SU-DHL-6 (cell line): ENCODE results near the gene CPAMD8.

ENCODE experiments used
- H2AFZ ChIP-seq: fragments of 200-600 bp; sonication (generic); 2 replicates; pipeline ENCODE4 v1.6.1; 2014; ENCODE audit warnings: low read depth, mild to moderate bottlenecking, moderate library complexity, mixed read lengths, antibody characterized with exemption, low read length; ENCODE audit not compliant: severe bottlenecking
- H3F3A ChIP-seq: fragments of 200-600 bp; shearing (Covaris generic); 2 replicates; pipeline ENCODE4 v1.6.0; 2016; ENCODE audit warnings: antibody characterized with exemption, mild to moderate bottlenecking; ENCODE audit not compliant: insufficient read depth
- H3K27ac ChIP-seq: fragments of 200-600 bp; sonication (generic); 2 replicates; pipeline ENCODE4 v1.5.1; 2016; ENCODE audit warnings: low read depth, mild to moderate bottlenecking, low read length, moderate library complexity, mixed read lengths
- H3K27me3 ChIP-seq: fragments of 200-600 bp; sonication (generic), shearing (Covaris generic); 2 replicates; pipeline ENCODE4 v1.6.0; 2014; ENCODE audit warnings: mild to moderate bottlenecking, low read length
- H3K36me3 ChIP-seq: fragments of 200-600 bp; sonication (generic); 2 replicates; pipeline ENCODE4 v1.6.1; 2014; ENCODE audit warnings: mild to moderate bottlenecking, low read length, mixed read lengths
- H3K4me2 ChIP-seq: fragments of 300-600, 200-600 bp; shearing (Covaris generic), sonication (generic); 2 replicates; pipeline ENCODE4 v1.6.0; 2014; ENCODE audit warnings: low read length, low read depth, mild to moderate bottlenecking; ENCODE audit not compliant: poor library complexity, severe bottlenecking
- H3K4me3 ChIP-seq: fragments of 200-600 bp; sonication (generic); 2 replicates; pipeline ENCODE4 v1.5.1; 2014; ENCODE audit warnings: antibody characterized with exemption, low read length, mild to moderate bottlenecking, mixed read lengths; ENCODE audit not compliant: insufficient read depth, poor library complexity, severe bottlenecking
- H3K79me2 ChIP-seq: fragments of 200-600 bp; sonication (generic); 2 replicates; pipeline ENCODE4 v1.6.1; 2014; ENCODE audit warnings: mild to moderate bottlenecking, low read length, moderate library complexity; ENCODE audit not compliant: insufficient read depth
- H3K9ac ChIP-seq: fragments of 200-600 bp; sonication (generic); 2 replicates; pipeline ENCODE4 v1.7.0; 2014; ENCODE audit warnings: mild to moderate bottlenecking, low read length
- H3K9me2 ChIP-seq: fragments of 200-600 bp; sonication (generic); replicated peaks from 2 replicates; pipeline ENCODE4 v1.6.1; 2014; ENCODE audit warnings: low read length; ENCODE audit not compliant: insufficient read depth
- H3K9me3 ChIP-seq: fragments of 200-600 bp; sonication (generic); 2 replicates; pipeline ENCODE4 v1.6.1; 2014; ENCODE audit warnings: low read length, mixed read lengths; ENCODE audit not compliant: insufficient read depth
- H4K20me1 ChIP-seq: fragments of 200-600 bp; sonication (generic); 2 replicates; pipeline ENCODE4 v1.6.1; 2014; ENCODE audit warnings: low read depth, mild to moderate bottlenecking, antibody characterized with exemption, low read length, moderate library complexity, mixed read lengths
- EZH2phosphoT487 ChIP-seq: fragments of 200-600 bp; sonication (generic), shearing (Covaris generic); conservative IDR thresholded peaks from 2 replicates; pipeline ENCODE4 v1.6.1; 2018; ENCODE audit warnings: mild to moderate bottlenecking, antibody characterized with exemption, low read length, moderate library complexity, mixed read lengths
- TF ChIP-seq, protein P1 (sequence below): fragments of 200-600 bp; sonication (generic); IDR thresholded peaks from one replicate; pipeline ENCODE4 v1.5.1; 2017; ENCODE audit warnings: antibody characterized with exemption, mild to moderate bottlenecking, low read length, moderate library complexity; ENCODE audit not compliant: insufficient read depth, poor library complexity, severe bottlenecking

Gene CPAMD8

DNA sequence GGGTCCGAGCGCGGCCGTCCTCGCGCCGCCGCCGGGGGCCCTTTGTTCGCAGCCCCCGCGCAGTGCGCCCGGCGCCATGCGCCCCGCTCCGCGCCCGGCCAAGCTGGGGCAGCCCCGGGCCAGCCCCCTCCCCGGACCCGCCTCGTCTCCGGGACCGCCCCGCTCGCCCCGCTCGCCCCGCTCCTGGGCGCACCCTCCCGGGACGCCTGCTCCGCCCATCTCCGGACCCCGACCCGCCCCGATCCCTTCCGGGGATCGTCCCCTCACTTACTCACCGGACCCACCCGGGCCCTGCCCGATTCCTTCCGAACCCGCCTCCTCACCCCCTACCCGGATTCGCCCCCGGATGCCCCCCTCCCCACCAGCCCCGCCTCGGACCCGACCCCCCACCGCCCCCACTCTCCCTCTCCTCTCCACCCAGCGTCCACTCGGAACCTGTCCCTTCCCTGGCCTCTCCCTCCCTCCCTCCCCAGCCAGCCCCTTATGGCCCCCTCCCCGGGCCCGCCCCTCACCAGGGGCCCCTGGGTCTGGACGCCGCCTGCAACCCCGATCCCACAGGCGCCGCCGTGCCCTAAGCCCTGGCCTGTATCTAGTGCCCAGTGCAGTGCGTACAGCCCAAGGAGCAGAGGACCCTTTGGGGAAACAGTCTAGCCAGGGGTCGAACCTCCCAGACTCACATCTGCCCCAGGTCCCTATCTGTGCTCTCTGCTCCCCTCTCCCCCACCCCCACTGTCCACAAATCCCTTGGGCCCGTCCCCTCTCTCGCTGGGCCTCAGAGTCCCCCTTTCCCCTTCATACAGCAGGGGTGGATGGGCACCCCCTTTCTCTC is at the start of gene CPAMD8:
Gene CPAMD8 (minus strand): TSS at position 105 of the 829 bp plus-strand sequence. CDS start 168 bp downstream, outside the sequence.
- TF ChIP-seq EZH2phosphoT487, result no peak
- TF ChIP-seq, protein P1, sequence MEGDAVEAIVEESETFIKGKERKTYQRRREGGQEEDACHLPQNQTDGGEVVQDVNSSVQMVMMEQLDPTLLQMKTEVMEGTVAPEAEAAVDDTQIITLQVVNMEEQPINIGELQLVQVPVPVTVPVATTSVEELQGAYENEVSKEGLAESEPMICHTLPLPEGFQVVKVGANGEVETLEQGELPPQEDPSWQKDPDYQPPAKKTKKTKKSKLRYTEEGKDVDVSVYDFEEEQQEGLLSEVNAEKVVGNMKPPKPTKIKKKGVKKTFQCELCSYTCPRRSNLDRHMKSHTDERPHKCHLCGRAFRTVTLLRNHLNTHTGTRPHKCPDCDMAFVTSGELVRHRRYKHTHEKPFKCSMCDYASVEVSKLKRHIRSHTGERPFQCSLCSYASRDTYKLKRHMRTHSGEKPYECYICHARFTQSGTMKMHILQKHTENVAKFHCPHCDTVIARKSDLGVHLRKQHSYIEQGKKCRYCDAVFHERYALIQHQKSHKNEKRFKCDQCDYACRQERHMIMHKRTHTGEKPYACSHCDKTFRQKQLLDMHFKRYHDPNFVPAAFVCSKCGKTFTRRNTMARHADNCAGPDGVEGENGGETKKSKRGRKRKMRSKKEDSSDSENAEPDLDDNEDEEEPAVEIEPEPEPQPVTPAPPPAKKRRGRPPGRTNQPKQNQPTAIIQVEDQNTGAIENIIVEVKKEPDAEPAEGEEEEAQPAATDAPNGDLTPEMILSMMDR, result no peak
- no peaks in the 10 kb centered on the region for H3K9me2 ChIP-seq
- no peak within 1 kb of the TSS for H3K4me3 ChIP-seq
- no peaks in the 10 kb centered on the region for H3K27me3 ChIP-seq
- H3K9me3 ChIP-seq, result no peaks in the 10 kb centered on the region
- H4K20me1 ChIP-seq, result no peaks in the 10 kb centered on the region
- H3K79me2 ChIP-seq, result no peaks in the 10 kb centered on the region
- no peak within 1 kb of the TSS for H3K9ac ChIP-seq
- H3F3A ChIP-seq, result no peaks in the 10 kb centered on the region
- H2AFZ ChIP-seq, result no peak within 1 kb of the TSS
- no peak within 1 kb of the TSS for H3K27ac ChIP-seq
- H3K4me2 ChIP-seq, result no peak within 1 kb of the TSS
- no peaks in the 10 kb centered on the region for H3K36me3 ChIP-seq

DNA sequence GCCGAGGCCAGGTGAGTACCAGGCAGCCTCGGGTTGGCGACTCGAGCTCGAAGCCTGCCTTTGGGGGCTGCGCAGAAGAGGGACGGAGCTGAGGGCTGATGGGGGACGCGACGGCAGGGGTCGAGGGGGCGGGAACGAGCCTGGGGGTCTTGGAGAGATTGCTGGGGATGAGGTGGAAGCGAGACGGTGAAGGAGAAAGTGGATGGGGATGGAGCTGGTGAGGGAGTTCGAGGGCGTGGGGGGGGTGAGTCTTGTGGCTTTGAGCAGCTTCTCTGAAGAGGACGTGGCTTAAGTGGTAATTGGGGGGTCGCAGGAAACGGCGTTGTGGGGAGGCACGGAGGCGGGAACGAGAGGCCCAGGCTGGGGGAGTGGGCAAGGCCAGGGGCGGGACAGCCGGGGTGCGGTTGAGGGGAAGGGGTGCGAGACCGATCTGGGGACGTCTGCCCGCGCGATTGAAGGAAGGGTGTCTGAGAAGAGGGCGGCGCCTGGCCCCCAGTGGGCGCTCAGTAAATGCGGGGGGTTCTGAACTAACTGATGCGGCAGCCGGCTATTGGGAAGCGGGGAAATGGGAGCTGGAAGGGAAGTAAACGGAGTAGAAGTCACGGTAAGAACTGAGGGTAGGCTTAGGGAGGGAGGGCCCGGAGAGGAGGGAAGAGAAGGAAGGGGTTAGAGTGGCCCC is 49.4 kb upstream of the CPAMD8 start:
- Histone ChIP-seq H3F3A (peaks cover 6% of the 10 kb centered on the region; the same call in 1 of the 2 replicates), H2AFZ (no peak overlapping the region), H3K9me2 (no peaks in the 10 kb centered on the region), H3K36me3 (no peaks in the 10 kb centered on the region; the same call in 1 of the 2 replicates), H3K27me3 (no peaks in the 10 kb centered on the region), H3K27ac (peak overlapping the region; percentile 75), H3K9ac (peak overlapping the region; percentile 97), H3K4me3 (peak overlapping the region; percentile 94), H3K4me2 (peak overlapping the region; percentile 77), H4K20me1 (peaks cover 5% of the 10 kb centered on the region; the same call in 1 of the 2 replicates), H3K9me3 (no peaks in the 10 kb centered on the region), H3K79me2 (peaks cover 93% of the 10 kb centered on the region)
- TF ChIP-seq EZH2phosphoT487, result no peak
- TF ChIP-seq, protein P1, result no peak

GRCh38 chr19:17075035-17075863 is 48.6 kb upstream of the CPAMD8 start, which contains the start of the genes HAUS8 and MYO9B:
HAUS8 (minus strand) TSS chr19:17075452; CDS start chr19:17075422, 30 bp downstream.
MYO9B (plus strand) TSS chr19:17075777; CDS start chr19:17101718, 25,941 bp downstream.
- Histone ChIP-seq H3K9me3 (no peaks in the 10 kb centered on the region), H3K36me3 (no peaks in the 10 kb centered on the region; the same call in 1 of the 2 replicates), H3K27me3 (no peaks in the 10 kb centered on the region), H3K27ac (peak within 1 kb of the TSS; percentile 85), H4K20me1 (peaks cover 5% of the 10 kb centered on the region; the same call in 1 of the 2 replicates), H3K9me2 (no peaks in the 10 kb centered on the region), H3K9ac (peak within 1 kb of the TSS; percentile 97), H3K4me3 (peak within 1 kb of the TSS; percentile 94), H2AFZ (no peak within 1 kb of the TSS), H3K4me2 (peak within 1 kb of the TSS; percentile 77), H3F3A (peaks cover 6% of the 10 kb centered on the region; the same call in 1 of the 2 replicates), H3K79me2 (peaks cover 91% of the 10 kb centered on the region)
- TF ChIP-seq, protein P1, result no peak
- TF ChIP-seq EZH2phosphoT487, result no peak
